ENCODE measurements around the gene GYS1.
"Not testable (repeated sequence)": the region's sequence is repeated elsewhere in the genome, so short reads cannot be mapped to it uniquely, and the experiment has no call there.

GYS1 gene

GRCh38 chr19:48933382-48933932, 59.7 kb downstream of the GYS1 start, which contains the start of gene DHDH:
Gene DHDH (plus strand): TSS chr19:48933699. CDS start chr19:48933722, 23 bp downstream.
- Histone ChIP-seq H4K8ac (ENCODE audit: low read depth, low read length) (no peak within 1 kb of the TSS), H3K79me1 (ENCODE audit: low read length) (no peaks in the 10 kb centered on the region), H3K56ac (ENCODE audit: low read length) (peak within 1 kb of the TSS; percentile 62), H2BK15ac (replicated peaks; ENCODE audit: low read depth) (no peak within 1 kb of the TSS), H2AK5ac (ENCODE audit: low read length) (no peak within 1 kb of the TSS), H3K36me3 (ENCODE audit: control insufficient read depth, insufficient read depth, low read length) (no peaks in the 10 kb centered on the region), H3K18ac (ENCODE audit: low read length) (no peak within 1 kb of the TSS), H3K4me3 (ENCODE audit: low read length) (no peak within 1 kb of the TSS), H3K27me3 (ENCODE audit: insufficient read depth, low read length, poor library complexity) (no peaks in the 10 kb centered on the region), H3K9ac (ENCODE audit: low read length) (peak within 1 kb of the TSS; percentile 50), H4K5ac (ENCODE audit: low read length) (no peak within 1 kb of the TSS), H3K4me1 (ENCODE audit: control insufficient read depth, low read depth, low read length) (no peaks in the 10 kb centered on the region), H2BK5ac (ENCODE audit: low read length) (no peak within 1 kb of the TSS), H3K4me2 (ENCODE audit: low read length) (peak within 1 kb of the TSS; percentile 41), H3K23ac (ENCODE audit: low read length) (no peak within 1 kb of the TSS), H3K4ac (ENCODE audit: low read depth, low read length) (no peak within 1 kb of the TSS), H3K79me2 (ENCODE audit: control insufficient read depth, insufficient read depth, low read length) (no peaks in the 10 kb centered on the region), H2BK120ac (ENCODE audit: low read depth, low read length) (no peak within 1 kb of the TSS), H3K27ac (ENCODE audit: low read depth, low read length) (no peak within 1 kb of the TSS)
- peak; percentile 96 for DNase-seq
- no CpG with 5 or more reads among the region's 43 CpGs for WGBS (ENCODE audit: extremely low coverage, insufficient coverage, low lambda C conversion rate)

GRCh38 chr19:48928164-48929025, 64.7 kb downstream of the GYS1 start:
- no peak overlapping the region for H4K5ac ChIP-seq (ENCODE audit: low read length)
- H3K4me2 ChIP-seq (ENCODE audit: low read length): no peak overlapping the region
- H3K23ac ChIP-seq (ENCODE audit: low read length): no peak overlapping the region
- H2BK120ac ChIP-seq (ENCODE audit: low read depth, low read length): no peak overlapping the region
- DNase-seq: no peak
- no peak overlapping the region for H3K9ac ChIP-seq (ENCODE audit: low read length)
- H3K27me3 ChIP-seq (ENCODE audit: insufficient read depth, low read length, poor library complexity): no peaks in the 10 kb centered on the region
- no peak overlapping the region for H3K56ac ChIP-seq (ENCODE audit: low read length)
- WGBS (ENCODE audit: extremely low coverage, insufficient coverage, low lambda C conversion rate): no CpG with 5 or more reads among the region's 15 CpGs
- H3K79me2 ChIP-seq (ENCODE audit: control insufficient read depth, insufficient read depth, low read length): no peaks in the 10 kb centered on the region
- H3K18ac ChIP-seq (ENCODE audit: low read length): no peak overlapping the region
- no peaks in the 10 kb centered on the region for H3K36me3 ChIP-seq (ENCODE audit: control insufficient read depth, insufficient read depth, low read length)
- H3K4me3 ChIP-seq (ENCODE audit: low read length): no peak overlapping the region
- H3K4ac ChIP-seq (ENCODE audit: low read depth, low read length): no peak overlapping the region
- no peak overlapping the region for H4K8ac ChIP-seq (ENCODE audit: low read depth, low read length)
- H3K27ac ChIP-seq (ENCODE audit: low read depth, low read length): no peak overlapping the region
- H2BK15ac ChIP-seq (replicated peaks; ENCODE audit: low read depth): no peak overlapping the region
- H3K79me1 ChIP-seq (ENCODE audit: low read length): no peaks in the 10 kb centered on the region
- H3K4me1 ChIP-seq (ENCODE audit: control insufficient read depth, low read depth, low read length): no peaks in the 10 kb centered on the region
- no peak overlapping the region for H2AK5ac ChIP-seq (ENCODE audit: low read length)
- H2BK5ac ChIP-seq (ENCODE audit: low read length): no peak overlapping the region

GRCh38 chr19:48927692-48928091, 65.4 kb downstream of the GYS1 start:
- not testable (repeated sequence) for H3K79me1 ChIP-seq (ENCODE audit: low read length); DNase-seq; H2AK5ac ChIP-seq (ENCODE audit: low read length); H3K79me2 ChIP-seq (ENCODE audit: control insufficient read depth, insufficient read depth, low read length); H2BK5ac ChIP-seq (ENCODE audit: low read length); H3K9ac ChIP-seq (ENCODE audit: low read length); H3K4me1 ChIP-seq (ENCODE audit: control insufficient read depth, low read depth, low read length); H3K4me3 ChIP-seq (ENCODE audit: low read length); H3K36me3 ChIP-seq (ENCODE audit: control insufficient read depth, insufficient read depth, low read length); H2BK120ac ChIP-seq (ENCODE audit: low read depth, low read length); H2BK15ac ChIP-seq (replicated peaks; ENCODE audit: low read depth); H3K23ac ChIP-seq (ENCODE audit: low read length); H3K56ac ChIP-seq (ENCODE audit: low read length); H4K8ac ChIP-seq (ENCODE audit: low read depth, low read length); H3K18ac ChIP-seq (ENCODE audit: low read length); H3K4me2 ChIP-seq (ENCODE audit: low read length); H3K27ac ChIP-seq (ENCODE audit: low read depth, low read length); H4K5ac ChIP-seq (ENCODE audit: low read length); H3K4ac ChIP-seq (ENCODE audit: low read depth, low read length); H3K27me3 ChIP-seq (ENCODE audit: insufficient read depth, low read length, poor library complexity)
- no CpG with 5 or more reads among the region's 17 CpGs for WGBS (ENCODE audit: extremely low coverage, insufficient coverage, low lambda C conversion rate)

GRCh38 chr19:48926909-48927308, 66.2 kb downstream of the GYS1 start:
- Histone ChIP-seq H2AK5ac (ENCODE audit: low read length) (no peak overlapping the region), H3K4me3 (ENCODE audit: low read length) (no peak overlapping the region), H3K9ac (ENCODE audit: low read length) (no peak overlapping the region), H3K36me3 (ENCODE audit: control insufficient read depth, insufficient read depth, low read length) (no peaks in the 10 kb centered on the region), H3K18ac (ENCODE audit: low read length) (no peak overlapping the region), H4K5ac (ENCODE audit: low read length) (no peak overlapping the region), H3K23ac (ENCODE audit: low read length) (no peak overlapping the region), H3K56ac (ENCODE audit: low read length) (no peak overlapping the region), H3K27ac (ENCODE audit: low read depth, low read length) (no peak overlapping the region), H3K79me1 (ENCODE audit: low read length) (no peaks in the 10 kb centered on the region), H3K4me1 (ENCODE audit: control insufficient read depth, low read depth, low read length) (no peaks in the 10 kb centered on the region), H3K27me3 (ENCODE audit: insufficient read depth, low read length, poor library complexity) (no peaks in the 10 kb centered on the region), H4K8ac (ENCODE audit: low read depth, low read length) (no peak overlapping the region), H2BK15ac (replicated peaks; ENCODE audit: low read depth) (no peak overlapping the region), H3K4me2 (ENCODE audit: low read length) (no peak overlapping the region), H3K79me2 (ENCODE audit: control insufficient read depth, insufficient read depth, low read length) (no peaks in the 10 kb centered on the region), H3K4ac (ENCODE audit: low read depth, low read length) (no peak overlapping the region), H2BK5ac (ENCODE audit: low read length) (no peak overlapping the region), H2BK120ac (ENCODE audit: low read depth, low read length) (no peak overlapping the region)
- no CpG with 5 or more reads among the region's 10 CpGs for WGBS (ENCODE audit: extremely low coverage, insufficient coverage, low lambda C conversion rate)
- no peak for DNase-seq

- not testable (repeated sequence) for H3K36me3 ChIP-seq (ENCODE audit: control insufficient read depth, insufficient read depth, low read length); H3K9ac ChIP-seq (ENCODE audit: low read length); H2BK15ac ChIP-seq (replicated peaks; ENCODE audit: low read depth); H2BK120ac ChIP-seq (ENCODE audit: low read depth, low read length); H3K27me3 ChIP-seq (ENCODE audit: insufficient read depth, low read length, poor library complexity); H3K23ac ChIP-seq (ENCODE audit: low read length); H3K4me3 ChIP-seq (ENCODE audit: low read length); H3K79me1 ChIP-seq (ENCODE audit: low read length); H2AK5ac ChIP-seq (ENCODE audit: low read length); H3K79me2 ChIP-seq (ENCODE audit: control insufficient read depth, insufficient read depth, low read length); H3K56ac ChIP-seq (ENCODE audit: low read length); DNase-seq; H4K8ac ChIP-seq (ENCODE audit: low read depth, low read length); H3K4me2 ChIP-seq (ENCODE audit: low read length); H3K27ac ChIP-seq (ENCODE audit: low read depth, low read length); H2BK5ac ChIP-seq (ENCODE audit: low read length); H3K18ac ChIP-seq (ENCODE audit: low read length); H3K4me1 ChIP-seq (ENCODE audit: control insufficient read depth, low read depth, low read length); H4K5ac ChIP-seq (ENCODE audit: low read length); H3K4ac ChIP-seq (ENCODE audit: low read depth, low read length)
- no CpG with 5 or more reads among the region's 8 CpGs for WGBS (ENCODE audit: extremely low coverage, insufficient coverage, low lambda C conversion rate)
Observed at GRCh38 chr19:48925890-48926289, 67.2 kb downstream of the GYS1 start.
